Testis (tissue), 2 donors: ENCODE measurements around the gene ANO8.

ENCODE experiments used
- CTCF ChIP-seq, 3 experiments: fragments of 450-650 bp in 2 of 3; fragments of 200-600 bp in 1 of 3; sonication (generic) in 1 of 3; IDR thresholded peaks; one replicate each; pipeline ENCODE4 v1.5.1; 2016 to 2019; ENCODE audit warnings: antibody characterized with exemption in 3 of 3, mild to moderate bottlenecking in 2 of 3, moderate library complexity in 1 of 3
- POLR2A ChIP-seq: fragments of 450-650 bp; IDR thresholded peaks from one replicate; pipeline ENCODE4 v1.6.1; 2017; ENCODE audit warnings: antibody characterized with exemption, mild to moderate bottlenecking, moderate library complexity

GRCh38 chr19:17380426-17381138, 45.9 kb upstream of the ANO8 start:
- no peak for TF ChIP-seq CTCF (IDR thresholded peaks at IDR 0.05)
- no peak for TF ChIP-seq POLR2A
